ENCODE results near the gene ARFGAP3.

DNA sequence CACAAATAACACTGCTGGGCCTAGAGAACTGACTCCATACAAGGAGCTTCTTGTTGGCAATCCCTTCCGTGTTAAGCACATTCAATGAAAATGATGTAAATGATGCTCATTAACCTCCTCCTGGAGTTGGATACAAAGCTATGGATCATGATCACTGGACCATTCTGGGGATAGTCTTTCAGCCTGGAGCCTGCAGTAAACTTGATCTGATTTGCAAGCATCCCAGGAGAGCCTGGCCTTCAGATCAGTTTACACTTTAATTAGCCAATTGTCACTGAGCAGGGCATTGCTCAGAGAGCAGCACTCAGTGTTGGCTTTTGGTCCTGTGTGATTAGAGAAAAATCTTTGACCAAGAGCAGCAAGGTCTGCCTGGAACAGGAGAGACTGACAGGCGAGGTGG, 45.6 kb downstream of the ARFGAP3 start:
- TF ChIP-seq, protein P1, sequence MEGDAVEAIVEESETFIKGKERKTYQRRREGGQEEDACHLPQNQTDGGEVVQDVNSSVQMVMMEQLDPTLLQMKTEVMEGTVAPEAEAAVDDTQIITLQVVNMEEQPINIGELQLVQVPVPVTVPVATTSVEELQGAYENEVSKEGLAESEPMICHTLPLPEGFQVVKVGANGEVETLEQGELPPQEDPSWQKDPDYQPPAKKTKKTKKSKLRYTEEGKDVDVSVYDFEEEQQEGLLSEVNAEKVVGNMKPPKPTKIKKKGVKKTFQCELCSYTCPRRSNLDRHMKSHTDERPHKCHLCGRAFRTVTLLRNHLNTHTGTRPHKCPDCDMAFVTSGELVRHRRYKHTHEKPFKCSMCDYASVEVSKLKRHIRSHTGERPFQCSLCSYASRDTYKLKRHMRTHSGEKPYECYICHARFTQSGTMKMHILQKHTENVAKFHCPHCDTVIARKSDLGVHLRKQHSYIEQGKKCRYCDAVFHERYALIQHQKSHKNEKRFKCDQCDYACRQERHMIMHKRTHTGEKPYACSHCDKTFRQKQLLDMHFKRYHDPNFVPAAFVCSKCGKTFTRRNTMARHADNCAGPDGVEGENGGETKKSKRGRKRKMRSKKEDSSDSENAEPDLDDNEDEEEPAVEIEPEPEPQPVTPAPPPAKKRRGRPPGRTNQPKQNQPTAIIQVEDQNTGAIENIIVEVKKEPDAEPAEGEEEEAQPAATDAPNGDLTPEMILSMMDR (IDR thresholded peaks at IDR 0.05) = no peak
- TF ChIP-seq POLR2A (IDR thresholded peaks at IDR 0.05) = no peak
